HL-60 (cell line): ENCODE measurements around the gene OSBPL7.

Source experiments
- DNase-seq, 2 experiments: peaks; one replicate each; pipeline ENCODE4 v3.0.0-alpha.2; 2010 to 2020; ENCODE audit warnings: low read depth in 1 of 2, low spot score in 1 of 2
- H3K27ac ChIP-seq: fragments of 250-450 bp; sonication (Bioruptor Pico); replicated peaks from 2 replicates; pipeline ENCODE4 v1.5.1; 2020; ENCODE audit warnings: mild to moderate bottlenecking, moderate library complexity
- H3K27me3 ChIP-seq: fragments of 250-450 bp; sonication (Bioruptor Pico); 2 replicates; pipeline ENCODE4 v1.5.1; 2021; ENCODE audit warnings: mild to moderate bottlenecking, moderate library complexity; ENCODE audit not compliant: insufficient read depth, poor library complexity, severe bottlenecking
- H3K4me3 ChIP-seq: replicated peaks from 2 replicates; pipeline ENCODE4 v1.5.1; 2011; ENCODE audit warnings: mild to moderate bottlenecking, control low read depth, low read length; ENCODE audit not compliant: insufficient read depth
- GABPA ChIP-seq: IDR thresholded peaks from 2 replicates; pipeline ENCODE4 v1.6.1; 2012; ENCODE audit warnings: low read depth
- POLR2AphosphoS5 ChIP-seq: IDR thresholded peaks from 2 replicates; pipeline ENCODE4 v1.6.1; 2012; ENCODE audit warnings: low read depth
- SPI1 ChIP-seq: IDR thresholded peaks from 2 replicates; pipeline ENCODE4 v1.6.1; 2012; ENCODE audit warnings: low read depth, mild to moderate bottlenecking, borderline replicate concordance
- TF ChIP-seq, protein P1 (sequence below): IDR thresholded peaks from one replicate; pipeline ENCODE4 v1.5.1; 2011; ENCODE audit warnings: low read length, control low read depth, inconsistent platforms; ENCODE audit not compliant: insufficient read depth
- TF ChIP-seq, protein P2 (sequence below): IDR thresholded peaks from 2 replicates; pipeline ENCODE4 v1.6.1; 2012; ENCODE audit warnings: low read depth; ENCODE audit not compliant: insufficient replicate concordance

OSBPL7 gene

DNA sequence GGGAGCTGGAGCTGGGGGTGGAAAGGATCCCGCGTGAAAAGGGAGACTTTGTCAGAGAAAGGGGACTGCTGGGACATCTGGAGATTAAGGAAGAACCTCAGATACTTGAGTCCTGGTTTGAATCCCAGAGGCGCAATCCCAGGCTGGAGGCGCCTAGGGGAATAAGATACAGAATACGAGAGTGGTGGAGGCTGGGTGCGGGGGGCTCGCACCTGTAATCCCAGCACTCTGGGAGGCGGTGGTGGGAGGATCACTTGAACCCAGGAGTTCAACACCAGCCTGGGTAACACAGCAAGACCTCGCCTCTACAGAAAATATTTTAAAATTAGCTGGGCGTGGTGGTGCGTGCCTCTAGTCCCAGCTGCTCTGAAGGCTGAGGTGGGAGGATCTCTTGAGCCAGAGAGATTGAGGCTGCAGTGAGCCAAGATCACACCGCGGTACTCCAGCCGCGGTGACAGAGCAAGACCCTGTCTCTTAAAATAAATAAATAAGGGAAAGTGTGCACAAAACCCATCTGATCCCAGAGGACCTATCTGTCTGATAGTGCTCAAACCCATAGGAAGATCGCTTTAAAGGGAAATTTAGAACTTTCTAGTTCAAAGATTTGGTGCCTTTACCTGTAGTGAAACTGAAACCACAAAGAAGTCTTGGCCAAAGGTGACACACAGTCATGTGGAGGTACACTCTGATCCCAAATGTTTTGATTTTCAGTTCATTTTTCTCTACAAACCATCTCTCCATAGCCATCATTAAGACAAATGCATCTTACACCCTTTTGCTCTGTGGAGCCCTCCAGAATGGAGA, 20.1 kb upstream of the OSBPL7 start:
- Histone ChIP-seq H3K27me3 (peaks cover 9% of the 10 kb centered on the region), H3K27ac (no peak overlapping the region), H3K4me3 (no peak overlapping the region)
- DNase-seq: no peak
- TF ChIP-seq, protein P1, sequence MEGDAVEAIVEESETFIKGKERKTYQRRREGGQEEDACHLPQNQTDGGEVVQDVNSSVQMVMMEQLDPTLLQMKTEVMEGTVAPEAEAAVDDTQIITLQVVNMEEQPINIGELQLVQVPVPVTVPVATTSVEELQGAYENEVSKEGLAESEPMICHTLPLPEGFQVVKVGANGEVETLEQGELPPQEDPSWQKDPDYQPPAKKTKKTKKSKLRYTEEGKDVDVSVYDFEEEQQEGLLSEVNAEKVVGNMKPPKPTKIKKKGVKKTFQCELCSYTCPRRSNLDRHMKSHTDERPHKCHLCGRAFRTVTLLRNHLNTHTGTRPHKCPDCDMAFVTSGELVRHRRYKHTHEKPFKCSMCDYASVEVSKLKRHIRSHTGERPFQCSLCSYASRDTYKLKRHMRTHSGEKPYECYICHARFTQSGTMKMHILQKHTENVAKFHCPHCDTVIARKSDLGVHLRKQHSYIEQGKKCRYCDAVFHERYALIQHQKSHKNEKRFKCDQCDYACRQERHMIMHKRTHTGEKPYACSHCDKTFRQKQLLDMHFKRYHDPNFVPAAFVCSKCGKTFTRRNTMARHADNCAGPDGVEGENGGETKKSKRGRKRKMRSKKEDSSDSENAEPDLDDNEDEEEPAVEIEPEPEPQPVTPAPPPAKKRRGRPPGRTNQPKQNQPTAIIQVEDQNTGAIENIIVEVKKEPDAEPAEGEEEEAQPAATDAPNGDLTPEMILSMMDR: no peak
- TF ChIP-seq, protein P2, sequence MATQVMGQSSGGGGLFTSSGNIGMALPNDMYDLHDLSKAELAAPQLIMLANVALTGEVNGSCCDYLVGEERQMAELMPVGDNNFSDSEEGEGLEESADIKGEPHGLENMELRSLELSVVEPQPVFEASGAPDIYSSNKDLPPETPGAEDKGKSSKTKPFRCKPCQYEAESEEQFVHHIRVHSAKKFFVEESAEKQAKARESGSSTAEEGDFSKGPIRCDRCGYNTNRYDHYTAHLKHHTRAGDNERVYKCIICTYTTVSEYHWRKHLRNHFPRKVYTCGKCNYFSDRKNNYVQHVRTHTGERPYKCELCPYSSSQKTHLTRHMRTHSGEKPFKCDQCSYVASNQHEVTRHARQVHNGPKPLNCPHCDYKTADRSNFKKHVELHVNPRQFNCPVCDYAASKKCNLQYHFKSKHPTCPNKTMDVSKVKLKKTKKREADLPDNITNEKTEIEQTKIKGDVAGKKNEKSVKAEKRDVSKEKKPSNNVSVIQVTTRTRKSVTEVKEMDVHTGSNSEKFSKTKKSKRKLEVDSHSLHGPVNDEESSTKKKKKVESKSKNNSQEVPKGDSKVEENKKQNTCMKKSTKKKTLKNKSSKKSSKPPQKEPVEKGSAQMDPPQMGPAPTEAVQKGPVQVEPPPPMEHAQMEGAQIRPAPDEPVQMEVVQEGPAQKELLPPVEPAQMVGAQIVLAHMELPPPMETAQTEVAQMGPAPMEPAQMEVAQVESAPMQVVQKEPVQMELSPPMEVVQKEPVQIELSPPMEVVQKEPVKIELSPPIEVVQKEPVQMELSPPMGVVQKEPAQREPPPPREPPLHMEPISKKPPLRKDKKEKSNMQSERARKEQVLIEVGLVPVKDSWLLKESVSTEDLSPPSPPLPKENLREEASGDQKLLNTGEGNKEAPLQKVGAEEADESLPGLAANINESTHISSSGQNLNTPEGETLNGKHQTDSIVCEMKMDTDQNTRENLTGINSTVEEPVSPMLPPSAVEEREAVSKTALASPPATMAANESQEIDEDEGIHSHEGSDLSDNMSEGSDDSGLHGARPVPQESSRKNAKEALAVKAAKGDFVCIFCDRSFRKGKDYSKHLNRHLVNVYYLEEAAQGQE: no peak
- no peak for TF ChIP-seq SPI1
- TF ChIP-seq POLR2AphosphoS5: no peak
- TF ChIP-seq GABPA: no peak

DNA sequence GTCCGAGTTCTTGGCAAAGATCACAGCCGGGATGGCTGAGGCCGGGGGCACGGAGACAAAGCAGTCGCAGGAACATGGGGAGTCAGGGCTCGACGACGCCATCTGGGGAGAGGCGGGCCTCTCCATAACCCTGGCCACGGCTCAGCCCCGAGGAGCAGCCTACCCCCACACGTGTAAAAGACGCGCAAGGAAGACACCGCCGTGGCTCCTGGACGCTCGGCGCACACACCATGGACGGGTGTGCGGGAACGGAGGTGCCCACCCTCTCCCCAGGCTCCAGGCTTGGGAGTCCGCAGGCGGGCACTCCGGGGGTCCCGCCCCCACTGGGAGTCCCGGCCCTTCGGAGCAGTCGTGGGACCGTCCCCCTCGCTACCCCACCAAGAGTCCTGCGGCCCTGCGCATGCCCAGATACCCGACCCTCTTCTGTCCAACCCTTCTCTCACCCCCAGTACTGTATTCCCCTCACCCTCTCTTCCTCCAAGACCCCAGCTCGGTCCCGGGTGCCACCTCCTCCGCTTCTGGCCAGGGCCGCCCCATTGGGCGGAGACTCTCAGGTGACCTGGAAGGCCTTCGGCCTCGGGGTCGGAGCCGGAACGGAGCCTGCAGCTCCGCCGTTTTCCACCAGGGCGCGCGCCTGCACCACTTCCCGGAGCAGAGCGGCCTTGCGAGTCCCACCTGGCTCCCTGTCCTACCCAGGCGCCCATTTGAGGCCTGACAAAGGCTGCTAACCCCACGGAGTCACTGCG, 19.3 kb upstream of the OSBPL7 start, which contains the start of gene SCRN2:
Gene SCRN2 (minus strand): TSS at position 532 of the 746 bp plus-strand sequence. CDS start 430 bp downstream, at position 102.
- TF ChIP-seq POLR2AphosphoS5 (no peak; the same call in 1 of the 2 replicates), SPI1 (no peak), GABPA (peak; percentile 18; the same call in 1 of the 2 replicates)
- TF ChIP-seq, protein P2: no peak
- TF ChIP-seq, protein P1: peak; percentile 75
- peak; percentile 82 to 87 for DNase-seq
- H3K27ac ChIP-seq: peak within 1 kb of the TSS; percentile 39

GRCh38 chr17:47840001-47840741, 18.6 kb upstream of the OSBPL7 start:
- Histone ChIP-seq H3K4me3 (peak overlapping the region; percentile 92), H3K27ac (no peak overlapping the region), H3K27me3 (peaks cover 3% of the 10 kb centered on the region)
- TF ChIP-seq POLR2AphosphoS5: no peak
- TF ChIP-seq GABPA: no peak
- TF ChIP-seq SPI1: no peak
- no peak for DNase-seq

More for the DNA sequence above, 19.3 kb upstream of the OSBPL7 start, which contains the start of gene SCRN2:
- H3K27me3 ChIP-seq: peaks cover 5% of the 10 kb centered on the region
- H3K4me3 ChIP-seq: peak within 1 kb of the TSS; percentile 92
